ENCODE measurements around the gene RNF34.

The RNF34 gene

DNA sequence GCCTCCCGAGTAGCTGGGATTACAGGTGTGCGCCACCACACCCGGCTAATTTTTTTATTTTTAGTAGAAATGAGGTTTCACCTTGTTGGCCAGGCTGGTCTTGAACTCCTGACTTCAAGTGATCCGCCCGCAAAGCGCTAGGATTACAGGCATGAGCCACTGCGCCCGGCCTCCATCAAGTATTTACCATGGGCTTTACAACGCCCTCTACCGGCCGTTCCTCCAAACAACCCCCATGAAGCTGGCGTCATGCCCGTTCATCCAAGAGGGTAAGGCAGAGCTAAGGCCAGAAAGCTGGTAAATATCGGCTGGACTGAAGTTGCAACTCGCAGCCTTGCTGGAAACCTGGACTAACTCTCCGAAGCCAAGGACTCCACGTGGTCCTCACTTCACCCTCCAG, 41.6 kb downstream of the RNF34 start:
- DNase-seq: no peak

DNA sequence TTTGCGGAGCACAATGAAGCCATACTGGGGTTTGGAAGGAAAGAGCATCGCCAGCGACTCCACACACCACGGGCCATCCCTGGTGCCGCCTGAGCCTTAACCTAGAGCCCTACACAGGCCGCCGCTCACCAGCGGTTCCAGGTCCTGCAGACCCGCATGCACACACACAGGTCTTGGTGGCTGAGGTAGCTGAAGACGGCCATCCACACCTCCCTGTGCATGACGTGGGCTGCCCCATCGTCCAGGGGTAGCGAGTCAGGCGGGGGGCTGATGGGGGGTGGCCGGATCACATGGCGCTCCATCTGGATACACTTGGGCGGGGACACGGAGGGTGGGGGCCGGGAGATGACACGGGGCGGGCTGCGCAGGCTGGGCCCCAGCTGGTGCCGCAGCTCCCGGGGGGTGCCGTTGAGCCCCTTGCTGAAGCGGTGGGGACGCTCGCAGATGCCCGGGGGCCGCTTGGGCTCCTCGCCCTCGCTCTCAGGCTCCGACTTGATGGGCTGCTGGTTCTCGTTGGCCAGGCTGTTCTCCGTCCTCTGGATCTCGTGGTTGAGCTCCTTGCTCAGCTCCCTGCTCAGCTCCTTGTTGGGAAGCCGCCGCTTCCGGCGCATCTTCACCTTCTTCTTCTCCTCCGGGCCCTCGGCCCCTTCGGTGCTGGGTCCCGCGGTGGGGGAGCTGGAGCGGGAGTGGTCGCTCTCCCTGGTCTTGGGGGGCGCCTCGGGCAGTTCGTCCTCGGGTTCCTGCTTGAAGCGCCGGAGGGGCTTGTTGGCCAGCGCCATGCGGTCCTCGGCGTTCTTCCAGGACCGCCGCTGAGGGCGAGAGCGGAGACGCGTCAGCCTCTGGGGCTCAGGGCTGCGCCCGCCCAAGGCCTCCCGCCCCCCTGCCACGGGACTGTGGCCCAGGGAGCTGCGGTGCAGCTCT, 42.4 kb downstream of the RNF34 start:
- no peak for DNase-seq

DNA sequence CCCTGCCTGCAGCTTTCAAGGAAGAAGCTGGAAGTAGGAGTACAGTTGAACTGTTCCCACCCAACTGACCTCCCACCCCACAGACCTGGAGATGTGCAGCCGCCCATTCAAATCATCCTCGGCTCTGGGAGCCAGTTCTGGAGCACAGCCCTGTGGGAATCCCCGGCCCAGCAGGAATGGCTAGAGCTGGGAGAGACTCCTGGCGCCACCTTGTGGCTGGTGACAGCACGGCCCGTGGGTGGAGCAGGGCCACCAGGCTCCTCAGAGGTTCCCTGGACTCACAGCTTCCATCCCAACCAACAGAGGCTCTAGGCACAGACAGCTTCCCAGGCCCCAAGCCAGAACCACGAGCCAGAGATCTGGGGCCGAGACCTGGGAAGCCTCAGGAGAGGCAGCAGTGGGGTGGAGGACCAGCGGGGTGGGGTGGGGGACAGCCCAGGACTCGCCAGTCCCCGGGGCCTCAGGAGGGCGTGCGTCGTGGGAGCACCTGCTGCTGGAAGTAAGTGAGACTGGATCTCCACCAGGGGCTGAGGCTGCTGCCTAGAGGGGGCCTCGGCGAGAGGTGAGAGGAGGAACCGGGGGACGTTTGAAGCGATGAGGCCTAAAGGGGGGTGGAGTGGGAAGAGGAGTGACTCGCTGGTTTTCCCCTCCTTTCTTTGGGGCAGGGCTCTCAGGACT, 43.4 kb downstream of the RNF34 start:
- peak in 4 of 5 experiments; percentile 21 to 64 (median 48) for DNase-seq

DNA sequence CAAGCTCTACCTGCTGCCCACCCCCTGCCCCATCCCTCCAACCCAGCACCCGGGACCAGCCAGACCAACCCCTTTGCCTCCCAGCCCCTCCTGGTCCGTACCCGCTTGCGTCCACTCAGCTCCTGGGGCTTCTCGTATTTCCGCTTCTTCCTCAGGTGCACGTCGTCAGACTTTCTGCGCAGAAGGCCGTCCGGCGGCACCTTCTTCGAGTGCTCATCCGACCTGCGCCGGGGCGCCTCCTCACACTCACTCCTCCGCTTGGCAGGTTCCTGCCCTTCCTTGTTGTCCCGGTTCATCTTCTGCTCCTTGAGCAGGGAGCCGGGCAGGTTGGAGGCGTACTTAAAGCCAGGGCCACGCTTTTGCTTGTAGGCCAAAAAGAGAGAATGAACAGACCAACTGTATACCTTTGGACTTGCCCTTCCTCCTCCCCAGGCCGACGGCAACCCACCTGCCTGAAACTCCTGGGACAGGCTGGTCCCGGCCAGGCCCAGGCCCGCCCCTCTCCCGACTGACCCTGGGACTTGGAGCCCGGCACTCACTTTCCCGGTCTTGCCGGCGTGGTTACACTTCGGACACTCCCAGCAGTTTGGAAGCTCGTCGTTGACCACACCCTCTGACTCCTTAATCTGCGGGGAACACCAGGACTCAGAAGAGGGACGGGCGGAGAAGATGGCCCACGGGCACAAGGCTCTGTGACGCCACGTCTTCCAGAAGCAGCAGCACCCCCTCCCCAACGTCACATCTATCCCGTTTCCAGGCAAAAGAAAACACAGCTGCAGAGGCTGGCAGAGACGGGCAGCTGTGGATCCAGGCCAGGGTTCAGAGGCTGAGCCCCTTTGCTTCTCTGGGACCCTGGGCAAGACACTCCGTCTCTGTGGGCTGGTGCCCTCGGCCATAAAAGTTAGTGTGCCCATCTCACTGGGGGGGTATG, 44.3 kb downstream of the RNF34 start:
- no peak for DNase-seq

DNA sequence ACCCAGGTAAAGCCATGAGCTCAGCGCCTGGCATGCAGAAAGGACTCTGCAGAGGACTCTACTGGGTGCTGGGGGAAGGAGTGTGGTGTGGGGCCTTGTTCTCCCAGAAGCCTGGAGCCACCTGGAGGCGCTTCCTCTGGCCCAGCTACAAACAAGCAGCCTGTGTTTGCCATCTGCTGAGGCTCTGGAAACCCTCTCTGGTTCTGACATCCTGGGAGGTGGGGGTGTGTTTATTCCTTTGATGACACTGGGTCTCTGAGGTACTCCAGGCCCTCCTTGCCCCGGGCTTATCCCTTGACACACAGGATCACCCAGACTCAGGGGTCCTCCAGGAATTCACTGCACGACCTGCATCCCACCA, 44.9 kb downstream of the RNF34 start:
- no peak for DNase-seq

DNA sequence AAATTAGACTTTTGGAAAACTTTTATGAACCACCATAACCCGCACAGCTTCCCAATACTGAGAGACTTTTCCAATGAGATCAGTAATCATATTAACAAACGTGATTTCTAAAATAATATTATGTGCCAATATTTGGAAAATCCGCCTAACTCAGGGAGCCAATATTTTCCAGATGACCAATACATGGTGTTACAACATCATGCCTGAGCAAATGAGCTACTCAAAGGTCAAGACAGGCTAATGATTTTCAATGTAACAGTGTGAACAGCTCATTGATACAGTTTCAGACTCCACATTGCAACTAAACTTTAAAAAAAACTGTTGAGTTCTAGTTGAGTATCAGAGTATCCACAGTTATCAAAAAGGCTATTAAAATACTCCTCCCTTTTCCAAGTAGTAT, 46.8 kb downstream of the RNF34 start:
- DNase-seq: no peak

DNA sequence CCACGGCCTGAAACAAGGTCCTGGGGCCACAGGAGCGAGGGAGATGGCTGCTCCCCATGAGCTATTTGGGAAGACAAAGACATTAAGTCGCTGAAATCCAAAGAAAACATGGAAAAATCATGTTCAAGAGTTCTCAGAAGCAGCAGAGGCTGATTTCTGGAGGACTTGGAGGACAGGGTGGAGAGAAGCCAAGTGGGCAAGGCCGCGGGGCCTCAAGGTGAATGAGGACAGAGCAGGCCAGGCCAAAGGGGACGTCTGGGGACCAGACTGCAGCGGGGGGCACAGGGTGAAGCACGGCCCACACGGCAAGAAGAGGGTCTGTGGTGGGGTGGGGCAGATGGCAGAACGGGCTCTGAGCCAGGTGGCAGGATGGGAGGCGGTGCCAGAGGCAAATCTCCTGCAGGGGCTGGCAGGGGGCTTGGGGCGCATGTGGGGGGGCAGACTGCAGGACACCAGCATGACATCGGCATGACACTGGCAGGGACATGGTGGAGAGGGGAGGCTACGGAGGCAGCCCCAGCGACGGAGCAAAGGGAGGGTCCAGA, 48.9 kb downstream of the RNF34 start:
- no peak for DNase-seq

DNA sequence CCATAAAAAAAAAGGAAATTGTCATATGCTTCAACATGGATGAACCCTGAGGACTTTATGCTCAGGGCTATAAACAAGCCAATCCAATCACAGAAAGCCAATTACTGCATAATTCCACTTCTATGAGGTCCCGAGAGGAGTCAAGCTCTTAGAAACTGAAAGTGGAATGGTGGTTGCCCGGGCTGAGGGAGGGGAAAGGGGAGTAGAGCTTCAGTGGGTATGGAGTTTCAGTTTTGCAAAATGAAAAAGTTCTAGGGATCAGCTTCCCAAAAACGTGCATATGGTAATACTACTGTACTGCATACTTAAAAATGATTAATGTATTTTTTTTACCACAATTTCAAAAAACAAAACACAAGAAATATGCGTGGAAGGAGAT, 52.0 kb downstream of the RNF34 start:
- no peak for DNase-seq

DNA sequence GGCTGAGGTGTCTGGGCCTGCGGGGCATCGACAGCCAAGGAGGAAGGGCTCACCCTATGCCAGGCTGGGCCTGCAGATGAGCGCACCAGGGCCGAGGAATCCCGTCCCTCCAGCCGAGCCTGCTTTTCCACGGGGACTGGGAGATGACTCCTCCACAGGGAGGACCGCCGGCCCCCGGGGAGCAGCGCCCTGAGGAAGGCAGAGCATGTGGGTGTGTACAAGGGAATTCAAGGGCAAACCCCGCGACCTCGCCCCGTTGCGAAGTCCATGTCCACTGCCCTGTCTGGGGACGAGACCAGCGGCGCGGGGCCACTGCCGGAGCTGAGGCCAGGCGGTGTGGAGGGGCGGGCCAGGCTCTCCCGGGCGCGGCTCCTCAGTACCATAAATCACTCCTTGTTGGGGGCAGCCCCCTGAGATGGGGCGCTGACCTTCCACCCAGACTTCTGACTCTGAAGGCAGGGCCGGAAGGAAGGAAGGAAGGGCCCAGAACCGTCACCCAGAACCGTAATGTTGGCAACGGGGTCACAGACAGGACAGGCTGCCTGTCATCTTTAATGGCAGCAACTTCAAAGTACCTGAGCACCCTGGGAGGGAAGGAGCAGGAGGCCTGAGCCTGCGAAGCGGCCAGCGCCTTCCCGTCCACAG, 52.5 kb downstream of the RNF34 start:
- no peak for DNase-seq

DNA sequence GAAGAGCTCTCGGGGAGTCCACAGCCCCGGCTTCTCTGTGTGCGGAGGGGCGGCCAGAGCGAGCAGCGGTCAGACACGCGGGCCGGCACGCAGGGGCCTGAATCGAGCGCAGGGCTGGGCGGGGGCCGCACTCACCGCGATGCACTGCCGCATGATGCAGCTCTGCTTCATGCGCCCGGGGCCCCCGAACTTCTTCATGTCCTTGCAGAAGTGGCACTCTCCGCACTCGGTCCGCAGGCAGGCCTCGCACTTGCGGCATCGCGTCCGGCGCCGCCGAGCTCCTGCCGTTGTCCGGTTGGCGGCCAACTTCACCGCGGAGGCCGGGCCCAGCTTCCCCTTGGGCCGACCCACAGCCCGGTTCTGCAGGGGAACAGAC, 53.1 kb downstream of the RNF34 start:
- no peak for DNase-seq

DNA sequence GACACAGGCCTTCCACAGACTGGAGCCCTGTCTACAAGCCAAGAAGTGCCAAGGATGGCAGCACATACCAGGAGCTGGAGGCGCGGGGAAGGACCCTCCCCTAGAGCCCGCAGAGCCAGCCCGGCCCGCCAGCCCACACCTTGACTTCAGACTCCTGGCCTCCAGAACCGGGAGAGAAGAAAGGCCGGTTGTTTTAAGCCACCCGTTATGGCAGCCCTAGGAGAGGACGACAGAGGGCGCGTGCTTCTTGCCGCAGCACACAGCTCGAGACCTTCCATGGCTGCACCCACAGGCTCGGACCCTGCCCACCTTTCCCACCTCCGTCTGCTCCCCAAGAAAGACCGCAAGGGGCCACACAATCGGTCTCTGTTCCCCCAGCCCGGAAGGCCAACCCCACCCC, 53.7 kb downstream of the RNF34 start:
- no peak for DNase-seq

DNA sequence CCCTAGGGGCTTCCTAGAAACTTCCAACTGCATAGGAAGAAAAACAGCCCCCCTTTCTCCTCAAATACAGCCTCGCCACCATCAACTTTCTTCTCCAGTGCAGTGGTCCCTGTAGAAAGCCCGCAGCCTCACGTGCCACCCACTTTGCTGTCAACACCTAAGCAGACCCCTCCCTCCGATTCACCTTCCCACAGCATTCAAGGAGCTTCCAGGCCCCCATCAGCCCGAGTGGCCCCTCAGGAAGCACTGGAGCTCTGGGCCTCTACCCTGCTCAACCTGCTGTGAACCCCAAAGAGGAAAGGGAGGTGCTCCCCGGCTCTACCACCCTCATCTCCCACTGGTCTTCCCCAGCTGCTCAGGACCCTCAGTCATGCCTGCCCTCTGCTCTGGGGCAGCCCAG, 55.0 kb downstream of the RNF34 start:
- no peak for DNase-seq

DNA sequence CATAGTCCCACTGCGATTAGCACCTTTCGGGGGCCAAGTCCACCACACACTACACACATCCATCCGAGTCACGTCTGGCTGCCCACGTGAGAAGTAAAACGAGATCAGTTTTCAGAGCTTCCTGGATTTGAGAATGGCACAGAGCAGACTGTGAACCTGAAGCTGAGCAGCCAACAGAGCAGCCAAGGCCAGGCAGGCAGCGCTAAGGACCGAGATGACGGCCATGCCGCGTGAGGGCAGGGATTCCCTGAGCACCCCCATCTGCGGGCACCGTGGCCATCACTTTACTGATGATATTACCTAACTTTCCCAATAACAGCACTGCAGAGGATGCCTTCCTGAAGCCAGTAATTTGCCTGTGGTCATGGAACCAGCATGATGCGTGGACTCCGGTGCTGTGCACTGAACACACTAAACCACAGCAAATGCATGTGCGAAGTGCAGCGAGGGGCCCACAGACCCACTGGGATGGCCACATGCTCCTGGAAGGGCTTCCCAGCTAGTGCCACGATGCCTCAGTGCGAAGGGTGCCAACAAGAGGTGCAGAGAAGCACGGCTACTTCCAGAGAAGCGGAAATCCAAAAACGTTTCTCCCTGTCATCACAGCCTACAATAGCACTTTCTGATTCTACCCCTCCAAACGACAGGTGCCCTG, 56.0 kb downstream of the RNF34 start:
- no peak for DNase-seq

DNA sequence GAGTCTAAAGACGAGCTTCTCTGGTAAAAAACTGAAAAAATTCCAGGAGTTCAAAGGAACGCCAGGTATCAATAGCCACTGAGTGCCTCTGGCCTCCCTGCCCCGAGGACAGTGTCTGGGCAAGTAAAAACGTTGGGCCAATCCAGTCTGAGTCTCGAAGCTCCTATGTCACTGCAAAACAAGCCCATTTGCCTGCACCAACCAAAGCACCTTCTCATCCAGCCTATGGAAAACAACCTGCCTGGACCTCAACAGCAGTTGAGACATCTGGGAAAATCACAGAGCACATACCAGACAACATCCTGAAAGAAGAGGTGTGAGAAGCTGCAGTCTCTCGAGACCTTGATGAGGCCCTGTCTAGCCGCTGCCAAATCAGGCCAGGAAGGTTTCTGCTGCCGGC, 56.6 kb downstream of the RNF34 start:
- DNase-seq: no peak

DNA sequence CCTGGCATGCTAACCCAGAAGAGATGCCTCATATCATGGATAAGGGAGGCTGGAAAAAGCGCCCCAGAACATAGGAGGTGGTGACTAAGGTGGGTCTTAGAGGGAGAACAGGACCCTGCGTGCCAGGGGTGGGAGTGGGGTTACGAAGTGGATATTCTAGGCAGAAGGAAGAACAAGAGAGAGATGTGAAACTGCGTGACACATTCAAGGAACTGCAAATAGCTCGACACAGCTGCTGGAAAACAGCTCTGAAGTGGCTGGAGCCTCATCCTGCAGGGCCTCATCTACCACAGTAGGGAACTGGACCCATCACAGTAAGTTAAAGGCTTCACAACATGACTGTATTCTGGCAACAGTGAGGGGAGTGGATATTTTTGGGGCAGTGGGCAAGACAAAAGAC, 61.1 kb downstream of the RNF34 start:
- DNase-seq: no peak

DNA sequence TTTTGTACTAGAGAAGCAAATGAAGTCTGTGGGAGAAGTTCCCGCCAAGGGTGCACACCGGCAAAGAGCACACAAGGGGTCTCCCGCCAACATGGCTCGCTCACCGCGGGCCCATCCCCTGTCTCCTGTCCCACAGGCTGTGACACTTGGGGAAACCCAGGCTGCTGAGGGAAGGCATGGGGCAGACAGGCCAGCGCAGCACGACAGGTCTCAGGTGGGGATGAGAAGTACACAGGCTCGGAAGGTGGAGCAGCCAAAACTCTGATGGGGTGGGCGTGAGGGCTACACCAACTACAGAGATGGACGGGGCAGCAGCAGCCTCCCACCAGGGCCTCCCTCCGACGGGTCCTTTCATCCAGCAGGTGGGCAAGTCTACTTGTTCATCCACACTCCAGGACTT, 64.4 kb downstream of the RNF34 start:
- no peak for DNase-seq

DNA sequence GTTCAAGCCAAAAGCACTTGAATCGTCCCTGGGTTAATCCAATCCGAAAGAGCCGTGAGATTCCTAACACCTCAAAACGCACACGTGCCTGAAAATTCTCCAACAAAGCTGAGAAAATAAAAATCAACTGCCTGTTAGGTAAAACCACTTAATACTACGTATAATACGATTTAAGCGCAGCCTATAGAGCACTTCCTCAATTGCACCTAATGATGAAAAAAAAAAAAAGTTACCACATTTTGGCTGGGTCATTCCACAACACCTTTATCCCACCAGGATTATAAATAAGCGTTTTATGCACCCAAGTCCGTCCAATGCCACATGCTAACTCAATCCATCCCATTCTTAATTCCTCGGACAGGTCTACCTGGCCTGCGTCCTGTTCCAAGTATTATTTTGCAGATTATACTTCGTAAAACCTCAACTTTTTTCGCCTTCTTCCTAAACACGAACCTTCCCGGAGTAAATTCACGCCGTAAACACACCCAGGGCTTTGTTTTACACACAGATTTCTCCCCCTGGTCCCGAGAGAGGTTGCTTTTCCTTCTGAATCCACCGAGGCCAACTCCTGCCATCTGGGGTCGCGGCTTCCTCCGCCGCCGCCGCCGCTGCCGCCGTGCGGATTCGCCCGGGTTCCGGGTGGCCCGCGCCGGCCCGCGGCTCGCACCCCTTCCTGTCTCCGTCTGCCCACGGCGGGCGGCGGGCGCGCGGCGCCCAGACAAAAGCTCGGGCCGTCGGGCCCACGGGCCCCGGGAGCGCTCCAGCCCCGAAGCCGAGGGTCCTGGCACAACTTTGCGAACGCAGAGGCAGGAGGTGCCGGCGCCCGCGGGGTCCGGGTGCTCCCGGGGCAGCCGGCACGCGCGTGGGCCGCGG, 66.2 kb downstream of the RNF34 start:
- DNase-seq: peak in 4 of 5 experiments; percentile 2 to 55 (median 34)

DNA sequence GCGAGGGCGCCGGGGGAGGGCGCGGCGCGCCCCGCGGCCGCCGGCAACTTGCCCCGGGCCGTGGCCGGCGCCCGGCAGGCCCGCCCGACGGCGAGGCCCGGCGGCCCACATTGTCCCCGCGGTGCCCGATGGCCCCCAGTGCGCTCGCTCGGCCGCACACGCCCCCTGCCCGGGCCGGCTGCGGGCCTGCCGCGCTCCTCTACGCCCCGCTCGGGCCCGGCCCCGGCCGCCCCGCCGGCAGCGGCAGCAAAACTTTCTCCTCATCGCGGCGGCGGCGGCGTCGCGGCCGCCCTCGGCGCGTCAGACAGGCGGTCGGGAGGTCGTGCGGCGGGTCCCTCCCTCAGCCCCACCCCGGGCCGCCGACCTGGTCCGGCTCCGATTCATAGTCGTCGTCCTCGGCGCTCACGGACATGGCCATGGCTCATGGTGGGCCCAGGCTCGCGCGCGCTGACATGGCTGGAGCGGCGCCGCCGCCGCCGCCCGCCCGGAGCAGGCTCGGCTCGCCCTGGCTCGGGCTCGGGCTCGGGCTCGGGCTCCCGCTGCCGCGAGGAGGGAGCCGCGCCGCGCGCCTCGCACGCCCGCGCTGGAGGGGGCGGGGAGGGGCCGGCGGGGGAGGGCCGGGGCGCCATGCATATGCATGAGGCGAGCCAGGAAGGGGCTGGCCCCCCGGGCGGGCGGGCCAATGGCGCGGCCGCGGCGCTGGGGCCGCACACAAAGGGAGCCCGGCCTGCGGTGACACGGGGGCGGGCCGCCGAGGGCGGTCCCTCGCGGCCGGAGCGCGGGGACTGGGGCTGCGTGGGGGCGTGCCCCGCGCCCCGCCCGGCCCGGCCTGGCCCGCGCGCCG, 67.1 kb downstream of the RNF34 start:
- peak; percentile 74 to 93 (median 82) for DNase-seq

DNA sequence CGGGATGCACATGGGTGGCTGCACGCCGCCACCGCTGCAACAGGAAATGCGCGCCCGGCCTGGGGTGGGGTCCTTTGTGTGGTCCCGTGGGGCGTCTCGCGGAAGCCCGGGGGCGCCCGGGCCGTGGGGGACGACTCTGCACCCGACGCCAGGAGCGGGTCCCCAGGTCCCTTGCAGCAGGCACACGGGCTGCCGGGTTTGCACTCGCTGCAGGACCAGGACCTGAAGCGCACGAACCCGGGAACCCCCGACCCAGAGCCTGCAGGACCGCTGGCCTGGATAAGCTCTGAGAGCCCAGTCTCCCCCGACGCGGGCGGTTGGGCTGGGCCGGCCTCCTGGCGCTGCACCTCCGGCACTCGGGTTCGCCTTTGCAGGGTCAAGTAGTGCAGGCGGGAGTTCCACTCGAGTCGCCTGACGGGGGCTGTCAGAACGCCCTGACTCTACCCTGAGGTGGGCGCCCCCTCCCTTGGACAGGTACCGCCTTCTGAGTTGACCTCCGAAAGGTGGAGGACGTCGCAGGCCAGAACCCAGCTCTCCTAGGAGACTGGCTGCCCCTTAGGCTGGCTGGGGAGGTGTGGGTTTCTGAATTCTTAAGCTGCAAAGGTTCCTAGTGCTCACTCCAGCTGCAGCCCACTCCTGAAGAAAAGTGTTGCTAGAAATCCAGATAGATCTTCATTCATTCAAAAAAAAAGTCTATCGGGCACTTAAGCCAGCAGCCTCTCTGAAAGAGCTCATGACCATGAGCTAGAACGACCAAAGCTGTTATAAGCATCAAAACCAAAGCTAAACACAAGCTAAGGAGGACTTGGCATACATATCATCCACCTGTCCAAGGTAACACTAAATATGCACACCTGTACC, 68.0 kb downstream of the RNF34 start:
- DNase-seq: no peak
